ENCODE data around the gene PPP6R2. TPM values are rescaled to one million over a fixed set of nuclear protein-coding genes. Genes with fewer than 3 reads are reported as not detected.

PPP6R2 gene
- total and polyA plus RNA-seq, 2 donors (not counting 3 experiments of a cell fraction or from before 2014, with no cell fraction given) = 38.6 to 54.6 TPM

DNA sequence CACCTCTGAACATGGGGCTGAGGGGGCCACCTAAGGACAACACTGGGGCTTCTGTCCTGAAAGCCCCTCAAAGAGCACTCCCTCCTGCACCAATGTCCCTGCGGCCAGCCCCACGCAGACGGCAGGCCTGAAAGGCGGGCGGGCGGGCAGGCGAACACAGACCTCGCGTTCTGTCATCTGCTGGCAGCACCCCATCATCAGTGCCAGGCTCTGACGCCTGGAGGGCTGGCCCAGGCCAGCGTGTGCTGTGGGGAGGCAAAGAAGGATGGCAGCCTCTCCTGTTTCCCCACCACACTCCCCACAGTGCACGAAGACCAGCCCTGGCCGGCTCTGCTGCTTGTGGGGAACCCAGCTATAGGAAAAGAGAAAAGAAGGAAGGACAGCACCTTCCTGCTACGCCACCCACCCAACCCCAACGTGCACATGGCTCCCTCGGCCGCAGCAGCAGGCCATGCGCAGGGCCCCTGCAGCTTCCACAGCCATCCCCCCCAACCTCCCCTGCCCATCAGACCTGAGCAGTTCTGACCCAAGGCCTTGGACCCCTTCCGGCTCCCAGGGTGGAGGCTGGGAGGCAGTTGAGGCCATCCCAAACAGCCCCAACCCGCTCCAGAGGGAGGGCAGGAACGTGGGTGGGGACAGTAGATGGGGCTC lies 128.2 kb downstream of the PPP6R2 start:
- dilution Hi-C loops (cut with MboI; ENCODE audit: extremely low pct_ligation_motif_present, low sequenced_read_pairs) = no loop called here
- ChIA-PET POLR2A (no interaction called here), CTCF (no interaction called here)
- H3K4me3 ChIP-seq (replicated peaks in 1 of 3; ENCODE audit: insufficient read depth in 1 of 3, low read depth in 1 of 3, low read length in 3 of 3) = no peak overlapping the region
- H3K4me2 ChIP-seq (ENCODE audit: insufficient read depth, low read length) = no peak overlapping the region
- H3K4me1 ChIP-seq (ENCODE audit: control insufficient read depth, extremely low read depth, insufficient read depth, low read length) = peaks cover 17% of the 10 kb centered on the region
- peaks cover 0 to 11% of the 10 kb centered on the region in 2 experiments for H3K36me3 ChIP-seq (ENCODE audit: control insufficient read depth in 2 of 2, extremely low read depth in 1 of 2, insufficient read depth in 2 of 2, low read length in 2 of 2)
- no peak overlapping the region for H2AFZ ChIP-seq (ENCODE audit: low read depth, low read length)
- no TSS peak for BruUV-seq (replicated peaks)
- FAIRE-seq = no peak
- H3K79me2 ChIP-seq (ENCODE audit: control insufficient read depth, insufficient read depth, low read length) = peaks cover 65% of the 10 kb centered on the region
- H3K27ac ChIP-seq (ENCODE audit: insufficient read depth, low read depth, low read length) = no peak overlapping the region
- DNase-seq (ENCODE audit: low read depth, low spot score) = no peak
- no peak for TF ChIP-seq EZH2 (IDR thresholded peaks at IDR 0.05; ENCODE audit: borderline replicate concordance, low read depth, low read length, severe bottlenecking)
- no peak for TF ChIP-seq GATA2 (IDR thresholded peaks at IDR 0.05; ENCODE audit: insufficient read depth, insufficient read length, low read depth, low read length)
- no peak for TF ChIP-seq POLR2AphosphoS5 (IDR thresholded peaks at IDR 0.05; ENCODE audit: insufficient read depth, low read depth, low read length)
- TF ChIP-seq FOS (IDR thresholded peaks at IDR 0.05; ENCODE audit: borderline replicate concordance, insufficient read depth, low read length) = no peak
- TF ChIP-seq JUN (IDR thresholded peaks at IDR 0.05; ENCODE audit: borderline replicate concordance, insufficient read depth, insufficient read length, low read depth) = no peak
- TF ChIP-seq POLR2A (IDR thresholded peaks at IDR 0.05; ENCODE audit: low read depth, low read length) = no peak
- TF ChIP-seq, protein P1, sequence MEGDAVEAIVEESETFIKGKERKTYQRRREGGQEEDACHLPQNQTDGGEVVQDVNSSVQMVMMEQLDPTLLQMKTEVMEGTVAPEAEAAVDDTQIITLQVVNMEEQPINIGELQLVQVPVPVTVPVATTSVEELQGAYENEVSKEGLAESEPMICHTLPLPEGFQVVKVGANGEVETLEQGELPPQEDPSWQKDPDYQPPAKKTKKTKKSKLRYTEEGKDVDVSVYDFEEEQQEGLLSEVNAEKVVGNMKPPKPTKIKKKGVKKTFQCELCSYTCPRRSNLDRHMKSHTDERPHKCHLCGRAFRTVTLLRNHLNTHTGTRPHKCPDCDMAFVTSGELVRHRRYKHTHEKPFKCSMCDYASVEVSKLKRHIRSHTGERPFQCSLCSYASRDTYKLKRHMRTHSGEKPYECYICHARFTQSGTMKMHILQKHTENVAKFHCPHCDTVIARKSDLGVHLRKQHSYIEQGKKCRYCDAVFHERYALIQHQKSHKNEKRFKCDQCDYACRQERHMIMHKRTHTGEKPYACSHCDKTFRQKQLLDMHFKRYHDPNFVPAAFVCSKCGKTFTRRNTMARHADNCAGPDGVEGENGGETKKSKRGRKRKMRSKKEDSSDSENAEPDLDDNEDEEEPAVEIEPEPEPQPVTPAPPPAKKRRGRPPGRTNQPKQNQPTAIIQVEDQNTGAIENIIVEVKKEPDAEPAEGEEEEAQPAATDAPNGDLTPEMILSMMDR (IDR thresholded peaks at IDR 0.05; ENCODE audit: extremely low read depth in 1 of 2, insufficient read depth in 1 of 2, low read depth in 1 of 2, low read length in 2 of 2) = no peak
- TF ChIP-seq, protein P2, sequence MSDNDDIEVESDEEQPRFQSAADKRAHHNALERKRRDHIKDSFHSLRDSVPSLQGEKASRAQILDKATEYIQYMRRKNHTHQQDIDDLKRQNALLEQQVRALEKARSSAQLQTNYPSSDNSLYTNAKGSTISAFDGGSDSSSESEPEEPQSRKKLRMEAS (IDR thresholded peaks at IDR 0.05; ENCODE audit: insufficient read depth, insufficient read length) = no peak
- no peak for TF ChIP-seq MYC (IDR thresholded peaks at IDR 0.05; ENCODE audit: low read depth, low read length)
- H3K27me3 ChIP-seq (ENCODE audit: control insufficient read depth in 2 of 2, insufficient read depth in 2 of 2, low read length in 2 of 2) = no peaks in the 10 kb centered on the region
- H3K9ac ChIP-seq (replicated peaks; ENCODE audit: extremely low read depth, insufficient read depth, low read length) = no peak overlapping the region
- peaks cover 3% of the 10 kb centered on the region for H4K20me1 ChIP-seq (replicated peaks; ENCODE audit: control insufficient read depth, extremely low read depth, insufficient read depth, low read length)
- intact Hi-C loops (cut with micrococcal nuclease) = no loop called here
- no peaks in the 10 kb centered on the region for H3K9me3 ChIP-seq (replicated peaks; ENCODE audit: control insufficient read depth, insufficient read depth, low read length)
- H3K9me1 ChIP-seq (replicated peaks; ENCODE audit: control insufficient read depth, extremely low read depth, insufficient read depth, low read length) = no peaks in the 10 kb centered on the region
